Common myeloid progenitor, CD34-positive (primary cell): ENCODE measurements around the gene COMMD10.
A peak's percentile ranks its signal among the peaks of the same experiment; 100 is the strongest.

Experiments used
- CTCF ChIA-PET: fragments of 350-600 bp; sonication (Branson Sonifier 250); formaldehyde crosslinking; loops from one replicate; lab custom pipeline; 2021; ENCODE audit warnings: antibody characterized with exemption; lab: Charles Lee
- POLR2A ChIA-PET: fragments of 350-600 bp; sonication (Branson Sonifier 250); formaldehyde crosslinking; loops from one replicate; lab custom pipeline; 2021; ENCODE audit warnings: antibody characterized with exemption; lab: Charles Lee
- DNase-seq, 3 donors: peaks; one replicate each; pipeline versions ENCODE4 v3.0.0 to v3.0.0-alpha.2; 2013
- H3K27ac ChIP-seq, 2 experiments: 1 replicate in 1 of 2; 2 replicates in 1 of 2; pipeline ENCODE4 v1.7.0; 2013; ENCODE audit warnings: inconsistent platforms in 2 of 2, low read length in 2 of 2, mild to moderate bottlenecking in 2 of 2, low read depth in 1 of 2, moderate library complexity in 1 of 2; ENCODE audit not compliant: severe bottlenecking in 2 of 2, insufficient read depth in 1 of 2, poor library complexity in 1 of 2
- H3K27me3 ChIP-seq, 5 experiments: replicated peaks in 2 of 5; 1 replicate in 3 of 5; 2 replicates in 2 of 5; pipeline versions ENCODE4 v1.6.1 to v1.7.0; 2013; ENCODE audit warnings: low read length in 4 of 5, mild to moderate bottlenecking in 2 of 5, moderate library complexity in 2 of 5, inconsistent platforms in 1 of 5; ENCODE audit not compliant: insufficient read depth in 5 of 5, control insufficient read depth in 4 of 5
- H3K36me3 ChIP-seq, 4 experiments: 1 replicate in 2 of 4; 2 replicates in 2 of 4; pipeline versions ENCODE4 v1.6.1 to v1.7.0; 2013; ENCODE audit warnings: low read length in 3 of 4, control low read depth in 1 of 4, mild to moderate bottlenecking in 1 of 4; ENCODE audit not compliant: control insufficient read depth in 4 of 4, insufficient read depth in 4 of 4
- H3K4me1 ChIP-seq, 4 experiments: 1 replicate in 3 of 4; 2 replicates in 1 of 4; pipeline versions ENCODE4 v1.6.1 to v1.7.1; 2013; ENCODE audit warnings: low read length in 3 of 4, mild to moderate bottlenecking in 3 of 4, control low read depth in 1 of 4, inconsistent platforms in 1 of 4, moderate library complexity in 1 of 4; ENCODE audit not compliant: control insufficient read depth in 4 of 4, insufficient read depth in 4 of 4; ENCODE audit errors: control extremely low read depth in 1 of 4
- H3K4me3 ChIP-seq, 7 experiments: 1 replicate in 4 of 7; 2 replicates in 3 of 7; pipeline versions ENCODE4 v1.5.1 to v1.7.0; 2013; ENCODE audit warnings: mild to moderate bottlenecking in 7 of 7, low read length in 6 of 7, moderate library complexity in 6 of 7, inconsistent platforms in 2 of 7, low read depth in 2 of 7, control low read depth in 1 of 7; ENCODE audit not compliant: insufficient read depth in 4 of 7, control insufficient read depth in 1 of 7; ENCODE audit errors: extremely low read depth in 1 of 7
- H3K9me3 ChIP-seq, 5 experiments: 1 replicate in 4 of 5; 2 replicates in 1 of 5; pipeline versions ENCODE4 v1.6.1 to v1.7.1; 2013; ENCODE audit warnings: low read length in 4 of 5, mild to moderate bottlenecking in 2 of 5, inconsistent platforms in 1 of 5, low read depth in 1 of 5, moderate library complexity in 1 of 5; ENCODE audit not compliant: control insufficient read depth in 4 of 5, insufficient read depth in 2 of 5; ENCODE audit errors: control extremely low read depth in 1 of 5
- WGBS: methylation state at CpG from one replicate; pipeline ENCODE4 v1.1.5; 2013; ENCODE audit not compliant: insufficient coverage; 5-methylcytosine and 5-hydroxymethylcytosine counted together

Gene COMMD10

GRCh38 chr5:116275282-116275681, 190.5 kb downstream of the COMMD10 start:
- Histone ChIP-seq H3K27me3 (no peaks in the 10 kb centered on the region), H3K27ac (no peak overlapping the region), H3K36me3 (peaks cover 0 to 12% (median under 1%) of the 10 kb centered on the region in 4 experiments), H3K4me3 (no peak overlapping the region), H3K9me3 (peaks cover 3 to 25% (median 5%) of the 10 kb centered on the region in 5 experiments), H3K4me1 (no peaks in the 10 kb centered on the region)
- no CpG with 5 or more reads among the region's 3 CpGs for WGBS
- no peak for DNase-seq
- ChIA-PET POLR2A (no interaction called here), CTCF (no interaction called here)

- Histone ChIP-seq H3K27ac (no peak overlapping the region), H3K4me3 (no peak overlapping the region), H3K27me3 (no peaks in the 10 kb centered on the region), H3K9me3 (peaks cover 3 to 25% (median 5%) of the 10 kb centered on the region in 5 experiments), H3K36me3 (peaks cover 0 to 12% (median under 1%) of the 10 kb centered on the region in 4 experiments), H3K4me1 (peaks cover 0 to 2% (median 0%) of the 10 kb centered on the region in 4 experiments)
- POLR2A ChIA-PET: no interaction called here
- peak in 2 of 3 donors; percentile 14 to 26 for DNase-seq
- CTCF ChIA-PET: no interaction called here
Measured at GRCh38 chr5:116276952-116277351, 192.1 kb downstream of the COMMD10 start.

- Histone ChIP-seq H3K27ac (no peak overlapping the region), H3K9me3 (peaks cover 3 to 28% (median 5%) of the 10 kb centered on the region in 5 experiments), H3K4me1 (peaks cover 0 to 2% (median 0%) of the 10 kb centered on the region in 4 experiments), H3K27me3 (no peaks in the 10 kb centered on the region), H3K4me3 (no peak overlapping the region), H3K36me3 (peaks cover 0 to 9% (median 0%) of the 10 kb centered on the region in 4 experiments)
- no peak for DNase-seq
- POLR2A ChIA-PET: no interaction called here
- 100% methylated on average over 4 of the region's 5 CpGs for WGBS
- CTCF ChIA-PET: no interaction called here
Measured at GRCh38 chr5:116280149-116280803, 195.5 kb downstream of the COMMD10 start.

GRCh38 chr5:116281309-116281708, 196.5 kb downstream of the COMMD10 start:
- peaks cover under 1 to 23% (median 5%) of the 10 kb centered on the region in 5 experiments for H3K9me3 ChIP-seq
- ChIA-PET POLR2A (no interaction called here), CTCF (no interaction called here)
- no peaks in the 10 kb centered on the region for H3K27me3 ChIP-seq
- H3K4me1 ChIP-seq: peaks cover 0 to 2% (median 0%) of the 10 kb centered on the region in 4 experiments
- H3K27ac ChIP-seq: no peak overlapping the region
- DNase-seq: peak in 2 of 3 donors; percentile 31 to 46
- WGBS: no CpG with 5 or more reads among the region's 1 CpG
- H3K36me3 ChIP-seq: peaks cover 0 to 12% (median 0%) of the 10 kb centered on the region in 4 experiments
- peak overlapping the region in 1 of 7 experiments; percentile 54 for H3K4me3 ChIP-seq

- peaks cover 0 to 13% (median 5%) of the 10 kb centered on the region in 4 experiments for H3K36me3 ChIP-seq
- CTCF ChIA-PET: no interaction called here
- POLR2A ChIA-PET: no interaction called here
- peaks cover 0 to 33% (median 4%) of the 10 kb centered on the region in 5 experiments for H3K9me3 ChIP-seq
- H3K4me3 ChIP-seq: no peak overlapping the region
- no CpG with 5 or more reads among the region's 2 CpGs for WGBS
- no peaks in the 10 kb centered on the region for H3K27me3 ChIP-seq
- H3K27ac ChIP-seq: no peak overlapping the region
- DNase-seq: peak in 2 of 3 donors; percentile 7 to 10
- no peaks in the 10 kb centered on the region for H3K4me1 ChIP-seq
Measured at GRCh38 chr5:116288524-116288923, 203.7 kb downstream of the COMMD10 start.

GRCh38 chr5:116289276-116289675, 204.5 kb downstream of the COMMD10 start:
- 88% methylated on average over 1 of the region's 3 CpGs for WGBS
- peaks cover 0 to 33% (median 4%) of the 10 kb centered on the region in 5 experiments for H3K9me3 ChIP-seq
- CTCF ChIA-PET: no interaction called here
- H3K4me3 ChIP-seq: no peak overlapping the region
- POLR2A ChIA-PET: no interaction called here
- no peaks in the 10 kb centered on the region for H3K4me1 ChIP-seq
- no peaks in the 10 kb centered on the region for H3K27me3 ChIP-seq
- H3K36me3 ChIP-seq: peaks cover 0 to 16% (median 5%) of the 10 kb centered on the region in 4 experiments
- no peak for DNase-seq
- H3K27ac ChIP-seq: no peak overlapping the region

GRCh38 chr5:116291271-116291670, 206.4 kb downstream of the COMMD10 start:
- ChIA-PET POLR2A (no interaction called here), CTCF (no interaction called here)
- Histone ChIP-seq H3K36me3 (peaks cover 0 to 19% (median 4%) of the 10 kb centered on the region in 4 experiments), H3K4me3 (no peak overlapping the region), H3K9me3 (peaks cover 0 to 37% (median 3%) of the 10 kb centered on the region in 5 experiments), H3K27me3 (no peaks in the 10 kb centered on the region), H3K4me1 (no peaks in the 10 kb centered on the region), H3K27ac (no peak overlapping the region)
- DNase-seq: no peak
- 86% methylated on average over 1 of the region's 1 CpG for WGBS
